HG03354 (cell line): ENCODE results near the gene TESK1.
"Not testable (repeated sequence)": the region's sequence is repeated elsewhere in the genome, so short reads cannot be mapped to it uniquely, and the experiment has no call there.

Experiments used
- ATAC-seq: cut with Tn5 transposase; IDR thresholded peaks from one replicate; pipeline ENCODE4 v1.9.1; 2021; ENCODE audit warnings: mild to moderate bottlenecking; ENCODE audit not compliant: unreplicated experiment, poor library complexity, severe bottlenecking

TESK1 gene

DNA sequence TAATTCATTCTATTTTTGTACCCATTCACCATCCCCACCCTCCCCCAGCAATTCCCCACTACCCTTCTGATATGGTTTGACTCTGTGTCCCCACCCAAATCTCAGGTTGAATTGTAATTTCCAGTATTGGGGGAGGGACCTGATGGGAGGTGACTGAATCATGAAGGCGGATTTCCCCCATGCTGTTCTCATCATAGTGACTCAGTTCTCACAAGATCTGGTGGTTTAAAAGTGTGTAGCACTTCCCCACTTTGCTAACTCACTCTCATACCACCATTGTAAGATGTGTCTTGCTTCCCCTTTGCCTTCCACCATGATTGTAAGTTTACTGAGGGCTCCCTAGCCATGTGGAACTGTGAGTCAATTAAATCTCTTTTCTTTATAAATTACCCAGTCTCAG is 25.9 kb upstream of the TESK1 start:
- ATAC-seq, result no peak

DNA sequence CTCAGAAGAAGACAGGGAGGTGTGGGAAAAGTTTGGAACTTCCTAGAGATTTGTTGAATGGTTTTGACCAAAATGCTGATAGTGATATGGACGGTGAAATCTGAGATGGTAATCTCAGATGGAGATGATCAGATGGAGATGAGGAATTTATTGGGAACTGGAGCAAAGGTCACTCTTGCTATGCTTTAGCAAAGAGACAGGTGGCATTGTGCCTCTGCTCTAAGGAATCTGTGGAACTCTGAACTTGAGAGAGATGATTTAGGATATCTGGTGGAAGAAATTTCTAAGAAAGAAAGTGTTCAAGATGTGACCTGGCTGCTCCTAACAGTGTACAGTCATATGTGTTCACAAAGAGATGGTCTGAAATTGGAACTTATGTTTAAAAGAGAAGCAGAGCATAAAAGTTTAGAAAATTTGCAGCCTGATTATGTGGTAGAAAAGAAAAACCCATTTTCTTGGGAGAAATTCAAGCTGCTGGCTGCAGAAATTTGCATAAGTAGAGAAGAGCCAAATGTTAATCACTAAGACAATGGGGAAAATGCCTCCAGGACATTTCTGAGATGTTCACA is 25.3 kb upstream of the TESK1 start:
- not testable (repeated sequence) for ATAC-seq

DNA sequence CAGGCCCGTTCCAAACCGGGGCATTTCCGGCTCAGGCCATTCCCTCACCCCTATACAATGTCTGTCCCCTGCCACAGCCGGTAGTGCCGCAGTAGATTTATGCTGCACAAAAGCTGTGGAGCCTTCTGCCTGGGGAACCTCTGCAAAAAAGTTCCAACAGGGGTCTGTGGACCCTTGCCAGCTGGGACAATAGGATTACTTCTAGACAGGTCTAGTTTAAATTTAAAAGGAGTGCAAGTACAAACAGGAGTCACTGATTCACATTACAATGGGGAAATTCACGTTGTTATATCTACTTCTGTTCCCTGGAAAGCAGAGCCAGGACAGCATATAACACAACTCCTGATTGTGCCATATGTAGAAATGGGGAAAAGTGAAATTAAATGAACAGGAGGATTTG is 21.5 kb upstream of the TESK1 start:
- not testable (repeated sequence) for ATAC-seq

DNA sequence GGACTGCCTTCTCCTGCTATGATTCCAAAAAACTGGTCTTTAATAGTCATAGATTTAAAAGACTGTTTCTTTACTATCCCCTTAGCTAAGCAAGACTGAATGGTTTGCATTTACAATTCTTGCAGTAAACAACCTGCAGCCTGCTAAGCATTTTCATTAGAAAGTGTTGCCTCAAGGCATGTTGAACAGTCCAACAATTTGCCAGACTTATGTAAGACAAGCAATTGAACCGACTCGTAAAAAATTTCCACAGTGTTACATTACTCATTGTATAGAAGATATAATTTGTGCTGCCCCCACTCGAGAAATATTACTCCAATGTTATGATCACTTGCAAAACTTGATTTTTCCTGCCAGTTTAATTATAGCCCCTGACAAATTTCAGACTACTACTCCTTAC is 20.4 kb upstream of the TESK1 start:
- not testable (repeated sequence) for ATAC-seq

DNA sequence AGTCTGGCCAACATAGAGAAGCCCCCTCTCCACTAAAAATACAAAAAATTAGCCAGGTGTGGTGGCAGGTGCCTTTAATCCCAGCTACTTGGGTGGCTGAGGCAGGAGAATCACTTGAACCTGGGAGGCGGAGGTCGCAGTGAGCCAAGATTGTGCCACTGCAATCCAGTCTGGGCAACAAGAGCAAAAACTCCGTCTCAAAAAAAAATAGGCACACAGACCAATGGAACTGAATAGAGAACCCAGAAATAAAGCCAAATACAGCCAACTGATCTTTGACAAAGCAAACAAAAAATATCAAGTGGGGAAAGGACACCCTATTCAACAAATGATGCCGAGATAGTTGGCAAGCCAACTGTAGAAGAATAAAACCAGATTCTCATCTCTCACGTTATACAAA is 16.6 kb upstream of the TESK1 start:
- ATAC-seq, result not testable (repeated sequence)

DNA sequence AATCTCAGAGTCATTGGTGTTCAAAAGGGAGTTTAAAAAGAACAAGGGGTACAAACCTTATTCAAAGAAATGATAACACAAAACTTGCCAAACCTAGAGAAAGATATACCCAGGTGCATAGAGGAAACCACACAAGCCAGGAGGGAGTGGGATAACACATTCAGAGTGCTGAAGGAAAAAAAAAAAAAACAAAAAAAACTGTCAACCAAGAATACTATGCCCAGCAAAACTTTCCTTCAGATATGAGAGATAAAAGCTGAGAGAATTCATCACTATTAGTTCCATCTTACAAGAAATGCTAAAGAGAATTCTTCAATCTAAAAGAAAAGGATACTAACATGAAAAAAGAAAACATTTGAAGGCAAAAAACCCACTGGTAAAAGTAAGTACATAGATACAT is 11.5 kb upstream of the TESK1 start:
- ATAC-seq, result no peak

DNA sequence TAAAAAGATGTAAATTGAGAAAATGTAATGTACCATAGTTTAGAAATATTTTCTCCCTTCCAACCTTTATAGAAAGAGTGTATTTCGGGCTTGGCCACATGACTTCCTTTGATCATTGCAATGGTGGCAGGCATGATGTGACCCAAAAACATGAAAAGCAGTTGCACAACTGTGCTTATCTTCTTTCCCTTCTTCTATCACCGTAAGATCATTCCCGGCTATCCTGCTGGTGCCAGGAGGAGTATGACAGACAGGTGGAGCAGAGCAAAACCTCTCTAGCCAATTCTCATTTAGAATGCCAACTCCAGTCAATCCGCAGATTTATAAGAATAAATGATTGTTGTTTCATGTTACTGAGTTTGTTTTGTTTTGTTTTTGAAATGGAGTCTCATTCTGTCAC is 10.6 kb upstream of the TESK1 start:
- no peak for ATAC-seq

DNA sequence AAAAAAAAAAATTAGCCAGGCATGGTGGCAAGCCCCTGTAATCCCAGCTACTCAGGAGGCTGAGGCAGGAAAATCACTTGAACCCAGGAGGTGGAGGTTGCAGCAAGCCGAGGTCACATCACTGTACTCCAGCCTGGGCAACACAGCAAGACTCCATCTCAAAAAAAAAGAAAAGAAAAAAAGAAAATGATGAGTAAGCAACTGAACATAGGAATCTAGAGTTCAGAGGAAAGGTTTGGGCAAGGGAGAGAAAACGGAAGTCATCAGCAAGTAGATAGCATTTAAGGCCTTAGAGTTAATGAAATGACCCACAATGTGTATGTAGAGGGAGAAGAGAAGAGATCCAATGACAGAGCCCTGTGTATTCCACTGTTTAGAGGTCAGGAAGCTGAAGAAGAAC is 8.2 kb upstream of the TESK1 start:
- ATAC-seq, result not testable (repeated sequence)

DNA sequence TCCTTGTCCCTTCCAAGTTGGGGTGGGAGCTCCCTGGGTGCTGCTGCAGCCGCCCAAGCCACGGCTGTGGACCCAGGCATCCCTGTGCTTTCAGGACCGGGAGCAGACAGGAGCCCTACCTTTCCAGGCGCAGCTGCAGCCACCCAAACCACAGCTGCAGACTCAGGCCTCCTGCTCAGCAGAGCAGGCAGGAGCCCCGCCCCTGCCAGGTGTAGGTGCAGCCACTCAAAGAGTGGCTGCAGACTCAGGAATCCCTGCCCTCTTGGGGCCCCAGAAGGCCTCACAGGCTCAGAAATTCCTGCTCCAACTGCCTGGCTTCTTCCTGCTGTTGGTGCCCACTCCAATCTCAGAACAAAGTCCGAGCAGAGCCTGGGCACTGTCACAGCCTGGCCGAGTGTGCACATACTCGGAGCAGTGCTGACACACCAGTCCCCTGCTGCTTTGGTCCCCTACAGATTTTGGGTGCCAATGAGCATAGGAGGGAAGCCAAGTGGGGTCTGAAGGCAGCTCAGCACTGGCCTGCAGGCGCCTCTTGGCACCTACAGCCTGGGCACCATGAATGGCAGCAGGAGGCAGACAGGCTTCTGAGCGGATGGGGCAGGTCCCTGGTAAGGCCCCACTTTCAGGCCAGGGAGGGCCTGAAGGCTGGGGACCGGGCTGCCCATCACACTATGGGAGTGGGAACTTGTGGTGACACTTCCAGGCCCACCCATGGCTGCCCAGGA is 6.0 kb upstream of the TESK1 start:
- ATAC-seq, result no peak

DNA sequence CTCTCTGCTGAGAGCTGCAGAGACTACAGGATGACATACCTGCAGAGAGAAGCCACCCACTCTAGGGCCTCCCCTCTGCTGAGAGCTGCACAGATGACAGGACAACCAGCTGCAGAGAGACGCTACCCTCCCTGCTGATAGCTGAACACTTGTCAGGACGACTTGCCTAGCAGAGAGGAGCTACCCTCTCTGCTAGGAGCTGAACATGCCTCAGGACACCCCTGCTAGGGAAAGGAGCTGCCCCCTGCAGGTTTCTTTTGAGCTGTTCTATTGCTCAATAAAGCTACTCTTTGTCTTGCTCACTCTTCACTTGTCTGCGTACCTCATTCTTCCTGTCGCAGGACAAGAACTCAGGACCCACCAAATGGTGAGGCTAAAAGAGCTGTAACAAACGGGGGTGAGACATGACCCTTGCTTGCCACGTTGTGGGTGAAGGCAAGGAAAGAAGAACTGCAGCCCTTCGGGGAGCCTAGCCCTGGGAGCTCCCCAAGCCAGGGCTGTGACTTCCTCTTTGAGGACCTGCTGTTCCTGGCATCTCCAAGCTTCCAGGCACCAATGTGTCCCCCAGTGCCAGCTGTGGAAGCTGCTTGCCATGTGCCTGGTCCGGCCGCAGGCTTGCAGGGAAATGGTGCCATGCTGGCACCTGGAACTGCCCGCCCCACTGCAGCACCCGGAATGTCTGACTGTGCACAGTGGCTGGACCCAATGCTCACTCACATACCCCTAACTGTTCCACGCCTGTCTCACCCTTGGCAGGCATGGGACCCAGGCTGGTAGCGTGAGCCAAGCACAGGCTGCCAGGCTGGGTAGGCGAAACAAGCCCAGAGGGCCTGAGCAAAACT is 5.1 kb upstream of the TESK1 start:
- ATAC-seq, result no peak

DNA sequence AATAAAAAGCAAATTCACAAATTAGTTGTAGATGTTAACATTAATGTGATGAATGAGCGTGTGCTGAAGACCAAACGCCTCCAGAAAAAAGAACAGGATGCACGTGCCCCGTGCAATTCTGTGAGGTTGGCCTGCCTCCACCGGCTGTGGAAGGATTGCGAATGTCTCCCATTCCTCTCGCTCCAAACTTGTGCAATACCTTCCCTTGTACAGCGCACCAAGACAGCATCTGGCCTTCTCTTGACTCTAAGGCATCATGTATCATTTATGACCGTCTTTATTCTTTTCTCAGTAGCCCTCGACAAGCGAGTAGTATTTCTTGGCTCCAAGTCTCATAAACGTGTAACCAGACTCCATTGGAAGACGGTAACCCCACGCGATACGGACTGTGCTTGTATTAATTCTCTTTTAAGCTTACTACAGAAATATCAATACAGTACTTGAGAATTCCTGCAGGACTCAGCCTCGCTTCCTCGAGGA is 1.5 kb upstream of the TESK1 start:
- ATAC-seq, result no peak

DNA sequence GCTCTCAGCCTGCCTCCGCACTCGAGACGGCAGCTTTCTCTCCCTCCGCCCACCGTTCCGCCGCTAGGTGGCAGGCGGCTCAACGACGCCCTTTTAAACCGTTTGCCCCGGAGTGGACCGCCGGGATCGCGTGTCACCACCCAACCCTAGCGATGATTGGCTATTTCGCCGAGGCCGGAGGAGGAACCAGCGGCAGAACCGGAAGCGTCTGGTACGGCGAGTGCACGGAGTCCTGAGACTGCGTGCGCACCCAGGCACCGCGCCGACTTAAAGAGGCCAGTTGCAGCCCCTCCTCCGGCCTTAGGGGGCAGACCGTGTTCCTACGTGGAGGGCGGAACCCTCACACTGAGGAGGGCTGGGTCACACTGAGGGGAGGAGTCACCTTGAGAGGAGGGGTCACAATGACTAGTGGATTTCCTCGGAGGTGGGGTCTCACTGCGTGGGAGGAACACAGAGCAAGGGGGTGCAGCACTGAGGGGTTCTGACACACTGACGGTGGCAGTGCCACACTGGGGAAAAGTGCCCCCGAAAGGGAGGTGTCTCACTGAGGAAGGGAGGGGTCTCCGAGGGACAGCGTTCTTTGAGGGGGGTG is 980 bp upstream of the TESK1 start:
- ATAC-seq, result peak; percentile 89

DNA sequence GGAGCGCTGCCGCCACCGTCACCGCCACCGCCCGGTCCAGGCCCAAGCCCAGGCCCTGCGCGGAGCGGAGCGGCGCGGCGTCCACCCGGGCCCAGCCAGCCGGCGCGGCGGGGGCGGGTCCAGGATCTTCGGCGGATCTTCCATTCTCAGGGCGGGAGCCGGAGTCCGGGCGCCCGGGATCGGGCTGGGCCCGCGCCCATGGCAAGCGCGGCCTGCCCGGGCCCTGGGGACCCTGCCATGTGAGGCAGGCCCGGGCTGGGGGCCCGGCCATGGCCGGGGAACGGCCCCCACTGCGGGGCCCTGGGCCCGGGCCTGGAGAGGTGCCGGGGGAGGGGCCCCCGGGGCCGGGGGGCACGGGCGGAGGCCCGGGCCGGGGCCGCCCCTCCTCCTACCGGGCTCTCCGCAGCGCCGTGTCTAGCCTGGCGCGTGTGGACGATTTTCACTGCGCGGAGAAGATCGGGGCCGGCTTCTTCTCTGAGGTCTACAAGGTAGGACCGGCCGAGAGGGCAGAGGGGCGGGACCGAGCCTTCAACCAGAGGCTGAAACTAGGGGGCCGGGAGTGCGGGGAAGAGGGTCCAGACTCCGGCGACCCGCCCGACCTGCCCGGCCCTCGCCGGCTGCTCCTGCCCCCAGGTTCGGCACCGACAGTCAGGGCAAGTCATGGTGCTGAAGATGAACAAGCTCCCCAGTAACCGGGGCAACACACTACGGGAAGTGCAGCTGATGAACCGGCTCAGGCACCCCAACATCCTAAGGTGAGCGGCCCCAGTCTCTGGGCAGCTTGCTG is 482 bp downstream of the TESK1 start:
- peak; percentile 5 for ATAC-seq

DNA sequence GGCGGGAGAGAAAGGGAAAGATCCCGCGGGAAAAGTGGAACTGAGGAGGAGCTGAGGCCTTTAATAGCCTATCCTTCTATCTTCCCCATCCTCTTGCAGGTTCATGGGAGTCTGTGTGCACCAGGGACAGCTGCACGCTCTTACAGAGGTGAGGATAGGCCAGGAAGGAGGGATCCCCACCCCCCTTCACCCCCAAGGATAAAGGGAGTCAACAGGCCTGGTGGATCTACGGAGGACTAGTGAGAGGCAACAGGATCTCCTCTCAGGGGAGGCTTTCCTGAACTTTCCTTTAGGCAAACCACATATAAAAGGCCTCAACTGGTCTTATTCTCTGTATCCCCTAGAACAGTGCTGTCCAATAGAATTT is 1.1 kb downstream of the TESK1 start:
- ATAC-seq, result no peak

DNA sequence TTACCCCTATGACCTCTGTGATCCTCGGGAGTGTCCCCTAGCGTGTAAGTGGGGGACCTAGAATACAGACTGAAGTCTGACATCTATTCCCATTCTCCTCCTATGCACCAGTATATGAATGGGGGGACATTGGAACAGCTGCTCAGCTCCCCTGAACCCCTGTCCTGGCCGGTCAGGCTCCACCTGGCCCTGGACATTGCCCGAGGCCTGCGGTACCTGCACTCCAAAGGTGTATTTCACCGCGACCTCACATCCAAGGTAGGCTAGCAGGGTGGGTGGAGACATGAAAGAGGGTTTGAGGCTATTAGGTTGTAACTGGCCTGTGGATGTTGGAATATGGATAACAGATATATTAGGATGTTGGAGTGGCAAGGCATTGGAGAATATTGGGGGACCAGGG is 1.7 kb downstream of the TESK1 start:
- ATAC-seq, result no peak

DNA sequence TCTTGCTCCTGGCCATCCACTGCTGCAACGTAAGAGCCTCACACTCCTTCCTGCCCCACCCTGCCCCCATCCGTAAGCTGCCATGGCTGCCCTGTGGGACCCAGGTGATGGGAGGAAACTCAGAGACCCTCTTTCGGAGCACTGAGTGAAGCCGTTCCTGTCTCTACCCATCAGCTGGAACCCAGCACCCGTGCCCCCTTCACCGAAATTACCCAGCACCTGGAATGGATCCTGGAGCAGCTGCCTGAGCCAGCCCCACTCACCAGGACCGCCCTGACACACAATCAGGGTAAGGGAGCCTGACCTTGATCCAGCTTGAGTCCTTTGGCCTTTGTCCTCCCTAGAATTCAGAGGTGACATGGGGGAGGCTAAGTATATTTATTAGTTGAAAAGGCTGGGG is 3.2 kb downstream of the TESK1 start:
- ATAC-seq, result no peak

DNA sequence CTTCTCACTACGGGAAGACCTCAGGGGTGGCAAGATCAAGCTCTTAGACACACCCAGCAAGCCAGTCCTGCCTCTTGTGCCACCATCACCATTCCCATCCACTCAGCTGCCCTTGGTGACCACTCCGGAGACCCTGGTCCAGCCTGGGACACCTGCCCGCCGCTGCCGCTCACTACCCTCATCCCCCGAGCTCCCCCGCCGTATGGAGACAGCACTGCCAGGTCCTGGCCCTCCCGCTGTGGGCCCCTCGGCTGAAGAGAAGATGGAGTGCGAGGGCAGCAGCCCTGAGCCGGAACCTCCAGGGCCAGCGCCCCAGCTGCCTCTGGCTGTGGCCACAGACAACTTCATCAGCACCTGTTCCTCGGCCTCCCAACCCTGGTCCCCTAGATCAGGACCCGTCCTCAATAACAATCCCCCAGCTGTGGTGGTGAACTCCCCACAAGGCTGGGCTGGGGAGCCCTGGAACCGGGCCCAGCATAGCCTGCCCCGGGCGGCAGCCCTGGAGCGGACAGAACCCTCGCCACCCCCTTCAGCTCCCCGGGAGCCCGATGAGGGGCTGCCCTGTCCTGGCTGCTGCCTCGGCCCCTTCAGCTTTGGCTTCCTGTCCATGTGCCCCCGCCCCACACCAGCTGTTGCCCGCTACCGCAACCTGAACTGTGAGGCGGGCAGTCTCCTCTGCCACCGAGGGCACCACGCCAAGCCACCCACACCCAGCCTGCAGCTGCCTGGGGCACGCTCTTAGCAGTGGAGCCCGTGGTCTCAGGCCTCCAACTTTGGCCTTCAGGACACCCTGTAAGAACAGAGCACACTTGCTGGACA is 4.1 kb downstream of the TESK1 start:
- no peak for ATAC-seq

DNA sequence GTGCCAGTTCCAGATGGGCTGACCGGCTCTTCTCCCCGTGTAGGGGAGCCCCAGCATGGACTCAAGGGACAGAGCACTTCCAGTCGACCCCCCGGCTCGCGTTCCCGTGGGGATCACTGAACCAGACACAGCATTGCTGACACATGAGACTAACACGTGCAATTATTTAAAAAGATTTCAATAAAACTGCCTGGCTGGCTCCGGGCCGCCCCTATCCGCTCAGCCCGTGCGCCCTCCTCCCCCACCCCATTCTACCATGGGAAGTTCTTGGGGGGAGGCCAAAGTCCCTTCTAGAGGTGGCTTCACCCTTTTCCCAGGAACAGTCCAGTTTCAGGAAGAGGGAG is 4.7 kb downstream of the TESK1 start:
- ATAC-seq, result no peak

DNA sequence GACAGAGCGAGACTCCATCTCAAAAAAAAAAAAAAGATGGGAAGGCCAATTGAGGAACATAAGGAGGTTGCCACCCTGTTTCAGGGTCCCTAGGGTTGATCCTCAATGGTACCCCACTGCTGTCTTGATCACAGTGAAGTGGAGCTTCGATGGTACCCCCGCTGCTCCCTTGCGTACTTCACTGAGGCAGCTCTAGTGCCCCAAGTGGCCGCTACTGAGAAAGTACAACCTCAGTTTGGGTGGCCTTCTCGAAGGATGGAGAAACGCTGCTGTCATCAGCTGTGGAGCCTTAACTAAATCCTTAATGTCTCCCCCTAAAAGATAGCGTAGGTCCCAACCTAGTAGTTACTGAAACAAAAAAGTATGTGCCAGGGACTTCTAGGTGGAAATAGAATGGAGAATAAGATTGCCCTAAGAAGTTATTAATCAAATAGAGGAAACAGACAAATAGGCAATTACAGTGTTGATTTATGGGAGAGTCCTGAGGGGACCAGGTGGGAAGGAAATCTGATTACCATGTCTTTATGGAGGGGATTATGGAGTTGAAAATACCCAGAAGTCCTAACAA is 6.3 kb downstream of the TESK1 start:
- peak; percentile 65 for ATAC-seq
